ENCODE measurements around the gene GOLPH3.
"Not testable (repeated sequence)": the region's sequence is repeated elsewhere in the genome, so short reads cannot be mapped to it uniquely, and the experiment has no call there.

The GOLPH3 gene

GRCh38 chr5:32174011-32174870 is at the start of gene GOLPH3:
GOLPH3 (minus strand) TSS chr5:32174319; CDS start chr5:32174034, 285 bp downstream.
- peak; percentile 92 to 96 (median 96) for DNase-seq

GRCh38 chr5:32222723-32223470 is 48.8 kb upstream of the GOLPH3 start:
- DNase-seq = peak in 2 of 3 experiments; percentile 12 to 40

GRCh38 chr5:32217886-32218396 is 43.8 kb upstream of the GOLPH3 start:
- peak in 2 of 3 experiments; percentile 20 to 25 for DNase-seq

- not testable (repeated sequence) for DNase-seq
These were observed 40.2 kb upstream of the GOLPH3 start for GRCh38 chr5:32214344-32214743.

DNA sequence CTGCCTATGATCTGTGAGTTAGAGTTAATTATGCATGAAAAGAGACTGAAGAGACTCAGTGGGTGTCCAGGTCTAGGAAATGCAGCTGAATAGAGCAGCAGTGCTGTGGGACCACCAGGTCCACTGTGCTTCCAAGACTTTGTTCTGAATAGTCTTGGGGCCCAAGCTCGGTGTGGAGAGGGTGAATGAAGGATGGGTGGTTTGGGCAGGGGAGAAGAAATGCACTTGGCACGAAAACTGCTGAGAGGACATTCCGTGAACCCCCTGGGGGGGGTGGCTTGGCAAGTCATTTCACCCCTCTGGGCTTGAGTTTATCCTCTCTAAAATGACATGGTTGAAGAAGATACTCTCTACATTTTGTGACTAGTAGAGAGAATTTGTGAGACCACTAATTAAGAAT is 36.0 kb upstream of the GOLPH3 start:
- DNase-seq = no peak

GRCh38 chr5:32208837-32209236 is 34.7 kb upstream of the GOLPH3 start:
- not testable (repeated sequence) for DNase-seq

GRCh38 chr5:32207355-32207634 is 33.2 kb upstream of the GOLPH3 start:
- DNase-seq = no peak

DNA sequence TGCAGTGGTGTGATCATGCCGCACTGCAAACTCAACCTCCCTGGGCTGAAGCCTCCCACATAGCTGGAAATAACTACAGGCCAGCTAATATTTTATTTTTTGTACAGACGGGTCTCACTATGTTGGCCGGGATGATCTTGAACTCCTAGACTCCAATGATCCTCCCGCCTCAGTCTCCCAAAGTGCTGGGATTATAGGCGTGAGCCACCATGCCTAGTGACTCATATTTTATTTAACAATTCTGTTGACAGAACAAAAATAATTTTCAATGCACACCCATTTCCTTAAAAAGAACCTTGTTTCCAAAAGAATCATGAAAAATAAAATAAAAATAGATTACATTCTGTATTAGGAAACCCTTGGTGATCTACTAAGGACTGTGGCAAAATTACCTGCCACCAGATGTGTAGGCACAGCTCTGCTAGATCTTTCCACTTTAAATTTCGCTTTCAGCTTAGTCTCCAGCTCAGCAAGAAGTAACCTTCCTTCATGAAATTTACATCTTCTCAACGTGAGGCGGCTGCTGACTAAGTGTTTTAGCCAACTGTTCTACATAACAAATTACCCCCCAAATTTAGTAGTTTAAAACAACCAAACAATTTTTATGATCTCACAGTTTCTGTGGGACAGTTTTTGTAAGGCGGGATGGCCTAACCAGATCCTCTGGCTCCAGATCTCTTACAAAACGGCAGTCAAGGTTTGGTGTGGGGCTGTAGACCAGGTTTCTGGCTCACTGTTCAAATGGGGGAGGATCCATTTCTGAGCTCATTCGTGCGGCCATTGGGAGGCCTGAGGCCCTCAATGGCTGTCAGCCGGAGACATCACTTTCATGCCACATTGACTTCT is 32.6 kb upstream of the GOLPH3 start:
- DNase-seq = no peak

GRCh38 chr5:32206053-32206452 is 31.9 kb upstream of the GOLPH3 start:
- DNase-seq = no peak

DNA sequence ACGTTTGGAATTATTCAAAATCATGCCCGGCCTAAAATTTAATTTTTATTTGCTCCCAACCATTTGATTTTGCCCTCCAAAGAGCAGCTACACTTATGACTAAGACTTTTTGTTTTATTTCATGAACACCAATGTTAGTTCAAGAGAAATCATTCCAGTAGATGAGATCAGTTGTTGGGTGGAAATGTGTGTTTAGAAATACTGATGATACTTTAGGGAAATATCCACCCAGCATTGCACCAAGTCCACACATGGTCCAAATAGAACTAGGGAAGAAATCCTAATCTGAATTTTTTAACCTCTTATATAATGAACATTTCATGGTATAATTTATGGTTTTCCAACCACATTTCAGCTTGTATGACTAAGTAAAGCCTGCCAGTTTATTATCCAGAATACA is 28.3 kb upstream of the GOLPH3 start:
- DNase-seq = no peak

DNA sequence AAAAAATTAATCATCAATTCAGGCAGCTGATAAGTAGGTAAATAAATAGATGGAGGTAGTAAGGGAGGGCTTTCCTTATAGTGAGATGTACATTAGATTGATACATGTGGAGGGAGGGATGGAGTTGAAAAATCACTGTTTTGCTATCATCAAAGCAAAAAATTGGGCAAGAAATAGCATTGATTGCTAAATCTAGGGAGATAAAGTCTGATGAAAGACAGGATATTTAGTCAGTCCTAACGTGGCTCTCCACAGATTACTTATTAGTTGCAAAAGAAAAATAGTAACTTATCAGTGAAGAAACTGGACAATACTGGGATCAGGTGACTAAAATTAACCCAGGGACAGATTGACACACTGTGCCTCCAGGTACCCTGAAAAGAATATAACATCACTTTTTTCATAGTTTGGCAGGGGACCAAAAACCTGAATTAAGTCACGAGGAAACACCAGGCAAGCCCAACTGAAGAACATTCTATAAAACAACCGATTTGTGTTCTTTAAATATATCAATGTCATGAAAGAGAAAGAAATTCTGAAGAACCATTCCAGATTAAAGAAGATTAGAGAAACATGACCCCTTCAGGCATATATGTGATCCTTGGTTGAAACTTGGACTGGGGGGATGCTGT is 27.1 kb upstream of the GOLPH3 start:
- DNase-seq = no peak

DNA sequence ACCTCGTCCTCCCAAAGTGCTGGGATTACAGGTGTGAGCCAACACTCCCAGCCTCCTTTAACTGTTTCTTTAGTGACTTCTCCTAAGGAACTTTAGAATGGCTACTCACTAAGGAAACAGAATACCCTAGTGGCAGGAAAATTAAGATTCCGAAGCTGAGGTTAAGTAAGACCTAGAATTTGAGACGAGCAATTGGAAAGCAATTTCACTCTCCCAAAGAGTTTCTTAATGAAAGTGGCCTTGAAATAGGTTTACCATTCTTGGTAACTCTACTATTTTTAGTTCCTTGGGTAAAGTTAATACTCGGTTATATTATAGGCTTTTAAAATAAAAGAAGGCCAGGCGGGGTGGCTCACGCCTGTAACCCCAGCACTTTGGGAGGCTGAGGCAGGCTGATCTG is 22.9 kb upstream of the GOLPH3 start:
- DNase-seq = no peak

DNA sequence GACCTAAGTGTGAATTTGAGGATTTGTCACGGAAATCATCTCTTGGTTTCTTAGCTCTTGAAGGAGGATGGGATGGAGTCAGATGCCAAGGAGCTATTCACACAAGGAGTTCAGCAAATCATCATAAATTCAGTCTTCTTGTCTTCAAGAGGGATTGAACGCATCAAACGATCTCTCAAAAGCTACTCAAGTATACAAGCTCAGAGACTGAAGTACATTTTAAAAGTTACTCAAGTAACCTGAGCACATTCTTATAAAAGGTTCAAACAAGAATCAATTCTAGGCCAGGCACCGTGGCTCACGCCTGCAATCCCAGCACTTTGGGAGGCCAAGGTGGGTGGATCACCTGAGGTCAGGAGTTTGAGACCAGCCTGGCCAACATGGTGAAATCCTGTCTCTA is 21.1 kb upstream of the GOLPH3 start:
- DNase-seq = peak in 1 of 3 experiments; percentile 18

DNA sequence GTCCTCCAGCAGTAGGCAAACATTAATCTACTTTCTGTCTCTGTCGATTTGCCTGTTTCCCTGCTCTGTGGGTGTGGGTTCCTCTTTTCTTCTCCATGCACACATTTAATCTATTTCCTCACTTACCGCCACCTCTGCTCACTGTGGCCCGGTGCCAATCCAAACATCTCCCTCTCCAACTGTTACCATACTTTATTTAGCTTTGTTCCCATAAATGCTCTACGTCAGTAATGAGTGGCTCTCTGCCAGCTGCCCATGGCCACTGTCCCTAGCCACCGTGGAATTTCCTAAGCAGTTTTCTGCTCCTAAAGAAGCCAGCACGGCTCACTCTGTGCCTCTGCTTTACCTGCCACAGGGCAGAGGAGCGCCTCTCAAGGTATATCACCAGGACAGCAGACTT is 19.5 kb upstream of the GOLPH3 start:
- DNase-seq = peak; percentile 82 to 99 (median 92)

DNA sequence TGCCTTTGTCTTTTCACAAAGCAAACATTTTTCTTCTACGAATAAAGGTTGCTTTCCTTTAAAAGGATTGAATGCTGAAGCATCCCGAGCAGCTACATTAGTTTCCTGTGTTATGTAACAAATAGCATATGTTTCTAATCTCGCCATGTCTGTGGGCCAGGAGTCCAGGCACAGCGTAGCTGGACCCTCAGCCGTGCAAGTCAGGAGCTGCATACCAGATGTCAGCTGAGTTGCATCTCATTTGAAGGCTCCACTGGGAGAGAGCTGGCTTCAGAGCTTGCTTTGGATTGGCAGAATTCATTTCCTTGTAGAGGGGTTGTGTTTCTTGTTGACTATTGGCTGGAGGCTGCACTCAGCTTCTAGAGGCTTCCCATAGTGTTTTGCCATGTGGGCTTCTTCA is 16.0 kb upstream of the GOLPH3 start:
- no peak for DNase-seq

GRCh38 chr5:32187675-32188074 is 13.6 kb upstream of the GOLPH3 start:
- no peak for DNase-seq

DNA sequence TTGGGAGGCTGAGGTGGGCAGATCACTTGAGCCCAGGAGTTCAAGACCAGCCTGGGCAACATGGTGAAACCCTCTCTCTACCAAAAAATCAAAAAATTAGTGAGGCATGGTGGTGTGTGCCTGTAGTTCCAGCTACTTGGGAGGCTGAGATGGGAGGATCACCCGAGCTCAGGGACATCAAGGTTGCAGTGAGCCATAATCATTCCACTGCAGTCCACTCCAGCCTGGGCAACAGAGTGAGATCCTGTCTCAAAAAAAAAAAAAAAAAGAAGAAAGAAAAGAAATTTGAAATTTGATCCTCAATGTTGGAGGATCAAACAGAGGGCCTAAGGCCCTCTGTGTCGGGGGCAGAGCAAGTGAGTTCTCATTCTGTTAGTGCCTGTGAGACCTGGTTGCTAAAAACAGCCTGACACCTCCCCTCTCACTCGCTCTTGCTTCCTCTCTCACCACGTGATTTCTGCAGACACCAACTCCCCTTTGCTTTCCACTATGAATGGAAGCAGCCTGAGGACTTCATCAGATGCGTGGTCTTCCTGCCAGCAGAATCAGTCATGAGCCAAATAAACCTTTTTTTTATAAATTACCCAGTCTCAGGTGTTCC is 8.4 kb upstream of the GOLPH3 start:
- DNase-seq = no peak

- DNase-seq = peak; percentile 79 to 95 (median 92)
These were observed 680 bp downstream of the GOLPH3 start for GRCh38 chr5:32173267-32174010.

DNA sequence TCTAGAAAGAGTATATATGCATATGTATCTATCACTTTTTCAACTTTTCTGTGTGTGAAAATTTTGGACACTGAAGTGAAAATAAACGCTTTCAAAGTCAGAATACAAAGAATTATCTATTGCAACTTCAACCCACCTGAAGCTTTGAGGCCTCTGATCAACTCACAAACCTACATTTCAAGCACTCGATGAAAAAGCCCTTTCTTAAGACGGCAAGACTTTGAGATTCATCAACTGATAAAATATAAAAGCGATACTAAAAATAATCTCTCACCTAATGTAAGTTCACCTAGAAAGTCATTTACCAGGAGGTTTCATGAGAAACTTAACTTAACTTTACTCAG is 1.2 kb downstream of the GOLPH3 start:
- DNase-seq = no peak

GRCh38 chr5:32172186-32172911 is 1.8 kb downstream of the GOLPH3 start:
- peak in 2 of 3 experiments; percentile 36 to 74 for DNase-seq
